ENCODE results near the gene FAM234B. TPM values are rescaled to one million over a fixed set of nuclear protein-coding genes. Genes with fewer than 3 reads are reported as not detected.

FAM234B gene
- total RNA-seq, 2 donors from 2014 or later, result 4.5 to 8.5 TPM

GRCh38 chr12:13104409-13104808 lies 60.2 kb downstream of the FAM234B start:
- Histone ChIP-seq H3K4me3 (no peak overlapping the region), H3K4me1 (ENCODE audit: control insufficient read depth in 1 of 2, low read depth in 2 of 2) (peaks cover 10 to 28% of the 10 kb centered on the region in 2 donors), H3K27me3 (replicated peaks; ENCODE audit: insufficient read depth) (no peaks in the 10 kb centered on the region), H3K27ac (no peak overlapping the region), H3K36me3 (no peaks in the 10 kb centered on the region), H3K9me3 (peaks cover 3% of the 10 kb centered on the region)
- no peak for DNase-seq (ENCODE audit: low spot score)
- TF ChIP-seq, protein P1, sequence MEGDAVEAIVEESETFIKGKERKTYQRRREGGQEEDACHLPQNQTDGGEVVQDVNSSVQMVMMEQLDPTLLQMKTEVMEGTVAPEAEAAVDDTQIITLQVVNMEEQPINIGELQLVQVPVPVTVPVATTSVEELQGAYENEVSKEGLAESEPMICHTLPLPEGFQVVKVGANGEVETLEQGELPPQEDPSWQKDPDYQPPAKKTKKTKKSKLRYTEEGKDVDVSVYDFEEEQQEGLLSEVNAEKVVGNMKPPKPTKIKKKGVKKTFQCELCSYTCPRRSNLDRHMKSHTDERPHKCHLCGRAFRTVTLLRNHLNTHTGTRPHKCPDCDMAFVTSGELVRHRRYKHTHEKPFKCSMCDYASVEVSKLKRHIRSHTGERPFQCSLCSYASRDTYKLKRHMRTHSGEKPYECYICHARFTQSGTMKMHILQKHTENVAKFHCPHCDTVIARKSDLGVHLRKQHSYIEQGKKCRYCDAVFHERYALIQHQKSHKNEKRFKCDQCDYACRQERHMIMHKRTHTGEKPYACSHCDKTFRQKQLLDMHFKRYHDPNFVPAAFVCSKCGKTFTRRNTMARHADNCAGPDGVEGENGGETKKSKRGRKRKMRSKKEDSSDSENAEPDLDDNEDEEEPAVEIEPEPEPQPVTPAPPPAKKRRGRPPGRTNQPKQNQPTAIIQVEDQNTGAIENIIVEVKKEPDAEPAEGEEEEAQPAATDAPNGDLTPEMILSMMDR (IDR thresholded peaks at IDR 0.05), result no peak
- ATAC-seq (ENCODE audit: insufficient number of reproducible peaks, low FRiP score, low read depth), result no peak

DNA sequence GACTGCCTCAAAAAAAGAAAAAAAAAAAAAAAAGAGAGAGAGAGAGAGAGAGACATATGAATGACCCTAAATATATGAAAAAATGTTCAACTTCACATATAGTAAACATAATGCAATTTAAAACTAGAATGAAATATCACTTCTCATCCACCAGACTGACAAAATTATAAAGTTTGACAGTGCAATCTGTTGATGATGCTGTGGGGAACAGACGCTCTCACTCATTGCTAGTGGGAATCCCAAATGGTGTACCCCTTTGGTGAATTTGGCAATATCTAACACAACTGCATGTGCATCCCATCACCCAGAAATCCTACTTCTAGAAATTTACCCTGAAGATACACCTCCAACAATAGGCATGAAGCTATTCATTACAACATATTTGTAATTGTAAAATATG lies 61.6 kb downstream of the FAM234B start:
- no peak overlapping the region for H3K4me3 ChIP-seq
- H3K27ac ChIP-seq, result no peak overlapping the region
- H3K4me1 ChIP-seq (ENCODE audit: control insufficient read depth in 1 of 2, low read depth in 2 of 2), result peaks cover 4 to 15% of the 10 kb centered on the region in 2 donors
- H3K9me3 ChIP-seq, result peaks cover 3% of the 10 kb centered on the region
- TF ChIP-seq, protein P1 (IDR thresholded peaks at IDR 0.05), result no peak
- no peaks in the 10 kb centered on the region for H3K27me3 ChIP-seq (replicated peaks; ENCODE audit: insufficient read depth)
- DNase-seq (ENCODE audit: low spot score) (no peak), ATAC-seq (ENCODE audit: insufficient number of reproducible peaks, low FRiP score, low read depth) (no peak)
- H3K36me3 ChIP-seq, result no peaks in the 10 kb centered on the region

- no peak overlapping the region for H3K4me3 ChIP-seq
- no peaks in the 10 kb centered on the region for H3K36me3 ChIP-seq
- peaks cover 2 to 12% of the 10 kb centered on the region in 2 donors for H3K4me1 ChIP-seq (ENCODE audit: control insufficient read depth in 1 of 2, low read depth in 2 of 2)
- no peak overlapping the region for H3K27ac ChIP-seq
- H3K27me3 ChIP-seq (replicated peaks; ENCODE audit: insufficient read depth), result no peaks in the 10 kb centered on the region
- DNase-seq (ENCODE audit: low spot score), result no peak
- ATAC-seq (ENCODE audit: insufficient number of reproducible peaks, low FRiP score, low read depth), result no peak
- peaks cover 3% of the 10 kb centered on the region for H3K9me3 ChIP-seq
- TF ChIP-seq, protein P1 (IDR thresholded peaks at IDR 0.05), result no peak
These were observed 62.5 kb downstream of the FAM234B start for GRCh38 chr12:13106666-13107065.

GRCh38 chr12:13112968-13113367 lies 68.8 kb downstream of the FAM234B start:
- Histone ChIP-seq H3K36me3 (no peaks in the 10 kb centered on the region), H3K4me1 (ENCODE audit: control insufficient read depth in 1 of 2, low read depth in 2 of 2) (peaks cover 12 to 22% of the 10 kb centered on the region in 2 donors), H3K27ac (no peak overlapping the region), H3K9me3 (peaks cover 3% of the 10 kb centered on the region), H3K4me3 (no peak overlapping the region), H3K27me3 (replicated peaks; ENCODE audit: insufficient read depth) (no peaks in the 10 kb centered on the region)
- DNase-seq (ENCODE audit: low spot score) (no peak), ATAC-seq (ENCODE audit: insufficient number of reproducible peaks, low FRiP score, low read depth) (no peak)
- TF ChIP-seq, protein P1 (IDR thresholded peaks at IDR 0.05), result no peak

DNA sequence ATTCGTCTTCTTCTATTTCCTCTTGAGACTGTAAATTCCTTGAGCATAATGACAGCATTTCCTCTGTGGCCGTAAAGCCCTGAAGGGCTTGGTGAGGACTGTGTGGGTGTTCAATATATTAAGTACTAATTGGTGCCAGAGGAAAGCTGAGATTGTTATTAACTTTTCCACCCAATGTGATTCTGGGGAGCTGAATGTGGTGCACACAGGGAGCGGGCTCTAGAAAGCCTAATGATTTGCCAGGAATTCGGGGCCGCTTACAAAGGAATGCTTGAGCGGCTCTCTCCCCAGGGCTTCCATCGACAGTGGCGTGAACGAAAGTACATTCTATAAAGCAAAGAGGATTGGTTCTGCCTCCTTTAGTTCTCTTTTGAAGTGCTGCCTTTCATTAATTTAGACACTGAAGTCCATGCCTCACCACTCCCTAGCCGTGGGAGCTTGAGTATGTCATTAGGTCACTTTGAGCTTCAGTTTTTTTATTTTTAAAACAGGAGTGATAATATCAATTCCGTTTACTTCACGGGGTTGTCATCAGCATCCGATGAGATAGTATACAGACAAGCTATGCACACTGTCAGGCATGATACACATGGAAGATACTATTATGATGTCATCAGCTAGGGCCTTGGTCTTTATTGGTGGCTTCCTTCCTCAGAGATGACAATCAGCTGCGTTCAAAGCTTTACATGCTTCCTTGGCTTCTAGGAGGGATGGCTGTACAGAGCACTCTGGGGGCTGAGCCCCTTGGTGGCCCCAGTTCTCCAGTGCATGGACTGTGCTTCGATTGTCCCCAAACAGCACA lies 70.3 kb downstream of the FAM234B start:
- Histone ChIP-seq H3K4me3 (no peak overlapping the region), H3K27me3 (replicated peaks; ENCODE audit: insufficient read depth) (no peaks in the 10 kb centered on the region), H3K4me1 (ENCODE audit: control insufficient read depth in 1 of 2, low read depth in 2 of 2) (peaks cover 12 to 27% of the 10 kb centered on the region in 2 donors), H3K36me3 (no peaks in the 10 kb centered on the region), H3K9me3 (no peaks in the 10 kb centered on the region), H3K27ac (peak overlapping the region in 1 of 2 donors; percentile 75)
- DNase-seq (ENCODE audit: low spot score), result no peak
- TF ChIP-seq, protein P1 (IDR thresholded peaks at IDR 0.05), result no peak
- ATAC-seq (ENCODE audit: insufficient number of reproducible peaks, low FRiP score, low read depth), result no peak

All from thoracic aorta (tissue), 2 donors.